GM12872 (cell line): ENCODE data around the gene NCAPH2.

Source experiments
- TF ChIP-seq, protein P1 (sequence below): IDR thresholded peaks from 3 replicates; pipeline ENCODE4 v1.5.1; 2011; ENCODE audit warnings: low read depth, mild to moderate bottlenecking, low read length, moderate library complexity; ENCODE audit not compliant: insufficient read depth

NCAPH2 gene

GRCh38 chr22:50528682-50529415 is 20.8 kb downstream of the NCAPH2 start:
- TF ChIP-seq, protein P1, sequence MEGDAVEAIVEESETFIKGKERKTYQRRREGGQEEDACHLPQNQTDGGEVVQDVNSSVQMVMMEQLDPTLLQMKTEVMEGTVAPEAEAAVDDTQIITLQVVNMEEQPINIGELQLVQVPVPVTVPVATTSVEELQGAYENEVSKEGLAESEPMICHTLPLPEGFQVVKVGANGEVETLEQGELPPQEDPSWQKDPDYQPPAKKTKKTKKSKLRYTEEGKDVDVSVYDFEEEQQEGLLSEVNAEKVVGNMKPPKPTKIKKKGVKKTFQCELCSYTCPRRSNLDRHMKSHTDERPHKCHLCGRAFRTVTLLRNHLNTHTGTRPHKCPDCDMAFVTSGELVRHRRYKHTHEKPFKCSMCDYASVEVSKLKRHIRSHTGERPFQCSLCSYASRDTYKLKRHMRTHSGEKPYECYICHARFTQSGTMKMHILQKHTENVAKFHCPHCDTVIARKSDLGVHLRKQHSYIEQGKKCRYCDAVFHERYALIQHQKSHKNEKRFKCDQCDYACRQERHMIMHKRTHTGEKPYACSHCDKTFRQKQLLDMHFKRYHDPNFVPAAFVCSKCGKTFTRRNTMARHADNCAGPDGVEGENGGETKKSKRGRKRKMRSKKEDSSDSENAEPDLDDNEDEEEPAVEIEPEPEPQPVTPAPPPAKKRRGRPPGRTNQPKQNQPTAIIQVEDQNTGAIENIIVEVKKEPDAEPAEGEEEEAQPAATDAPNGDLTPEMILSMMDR: no peak

- TF ChIP-seq, protein P1: no peak
Measured at GRCh38 chr22:50529416-50529896, 21.4 kb downstream of the NCAPH2 start.

DNA sequence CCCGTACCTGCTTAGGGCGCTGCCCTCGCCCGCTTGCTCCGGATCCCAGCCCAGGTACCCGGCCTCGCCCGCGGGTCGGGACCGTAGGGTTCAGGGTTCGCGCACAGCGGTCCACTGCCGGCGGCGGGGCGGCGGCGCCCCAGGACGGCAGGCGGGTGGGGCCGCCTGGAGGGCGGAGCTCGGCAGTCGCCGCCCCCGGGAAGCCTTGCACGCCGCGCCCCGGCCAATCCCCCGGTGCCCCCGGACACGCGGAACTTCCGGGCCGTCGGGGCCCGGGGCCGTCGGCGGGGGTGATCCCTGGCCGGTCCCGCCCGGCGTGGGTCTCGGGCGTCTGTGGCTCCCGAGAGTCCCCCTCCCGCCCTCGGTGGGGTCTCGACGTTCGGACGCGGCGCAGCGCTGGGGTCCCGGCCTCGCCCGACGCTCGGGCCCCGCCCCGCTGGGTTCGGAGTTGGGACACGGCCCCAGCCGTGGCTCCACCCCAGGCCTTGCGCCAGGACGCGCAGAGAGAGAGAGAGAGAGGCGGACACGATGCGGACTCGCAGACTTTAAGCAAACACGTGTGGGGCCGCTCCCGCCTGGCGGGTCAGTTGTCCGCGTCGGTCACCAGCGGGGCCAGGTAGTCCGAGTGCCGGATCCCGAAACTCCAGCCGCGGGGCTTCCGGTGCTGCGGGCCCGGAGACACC is 22.0 kb downstream of the NCAPH2 start, which contains the start of gene TYMP:
Gene TYMP, minus strand, starts transcription at position 116 of the 683 bp plus-strand sequence. CDS start 303 bp downstream, outside the sequence.
- TF ChIP-seq, protein P1: no peak

GRCh38 chr22:50530580-50530876 is 22.5 kb downstream of the NCAPH2 start:
- TF ChIP-seq, protein P1: no peak

DNA sequence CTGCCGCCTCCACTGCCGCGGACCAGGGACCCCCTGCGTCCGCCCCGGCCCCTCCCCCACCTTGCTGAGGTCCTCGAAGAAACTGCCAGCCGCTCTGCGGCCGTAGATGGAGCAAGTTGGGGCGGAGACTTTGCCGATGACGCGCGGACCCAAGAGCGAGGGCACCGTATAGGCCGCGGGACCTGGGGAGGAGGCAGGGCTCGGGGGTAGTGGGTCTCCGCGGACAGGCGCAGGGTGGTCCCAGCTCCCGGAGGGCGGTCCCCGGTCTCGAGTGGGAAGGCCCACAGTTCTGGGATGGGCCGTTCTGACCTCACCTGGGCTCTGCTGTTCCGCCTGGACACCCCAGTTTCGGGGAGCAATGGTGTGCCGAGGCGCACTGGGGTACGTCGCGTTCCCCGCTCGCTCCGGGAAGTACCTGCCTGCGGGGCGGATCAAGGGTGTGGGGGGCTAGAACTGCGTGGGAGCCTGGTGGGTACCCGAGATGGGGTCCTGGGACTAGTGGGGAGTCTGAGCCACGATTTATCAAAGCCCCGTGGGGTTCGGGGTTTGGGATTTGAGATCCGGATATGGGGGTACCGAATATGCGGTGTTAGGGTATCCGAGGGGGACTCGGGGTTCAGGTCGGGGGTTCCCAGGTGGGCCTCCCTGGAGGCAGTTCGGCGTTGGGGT is 23.0 kb downstream of the NCAPH2 start:
- TF ChIP-seq, protein P1: no peak

DNA sequence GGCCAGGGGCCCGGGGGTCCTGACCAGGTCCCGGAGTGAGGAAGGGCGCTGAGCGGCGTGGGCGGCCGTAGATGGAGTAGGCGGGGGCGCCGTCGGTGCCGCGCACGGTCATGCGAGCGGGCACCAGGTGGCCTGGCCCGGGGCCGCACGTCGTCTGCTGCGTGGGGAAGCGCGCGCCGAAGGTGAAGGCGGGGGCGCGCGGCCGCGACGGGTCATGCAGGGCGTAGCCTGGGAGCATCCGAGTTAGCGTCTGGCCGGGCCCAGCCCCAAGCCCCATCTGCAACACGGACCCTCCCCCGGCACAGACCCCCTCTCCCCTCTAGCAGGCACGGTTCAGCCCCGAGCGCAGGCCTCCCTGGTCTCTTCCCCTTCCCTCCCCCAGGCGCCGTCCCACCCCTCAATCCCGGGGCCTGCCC is 23.5 kb downstream of the NCAPH2 start:
- TF ChIP-seq, protein P1: no peak

DNA sequence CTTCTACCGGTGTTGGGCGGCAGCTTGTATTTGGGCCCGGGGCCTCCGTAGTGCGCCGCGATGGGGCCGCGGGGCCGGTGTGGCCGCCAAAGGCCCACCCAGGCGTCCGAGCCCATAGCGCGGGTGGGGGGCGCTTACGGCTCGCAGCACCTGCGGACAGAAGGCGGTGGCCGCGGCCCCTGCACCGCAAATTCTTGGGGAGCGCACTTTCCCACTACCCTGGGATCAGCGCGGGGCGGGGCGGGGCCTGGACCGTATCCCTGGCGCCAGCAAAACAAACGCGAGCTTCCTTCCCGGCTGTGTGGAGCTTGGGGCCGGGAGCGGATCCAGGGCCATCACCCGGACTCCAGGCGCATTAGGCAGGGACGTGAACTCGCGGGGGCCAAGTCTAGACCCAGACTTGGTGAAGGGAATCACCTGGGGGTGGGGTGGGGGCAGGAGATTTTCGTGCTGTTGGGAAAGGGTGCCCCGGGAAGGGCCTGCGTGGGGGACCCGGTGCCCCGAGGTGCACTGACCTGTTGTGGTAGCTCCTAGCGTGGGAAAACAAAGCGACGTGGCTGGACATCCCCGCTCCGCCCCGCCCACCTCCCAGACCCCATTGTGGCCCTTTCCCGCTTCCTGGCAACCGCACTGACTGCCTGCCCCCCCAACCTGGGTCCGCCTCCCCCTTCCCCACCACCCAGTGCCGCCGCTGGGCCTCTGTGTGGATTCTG is 24.1 kb downstream of the NCAPH2 start:
- TF ChIP-seq, protein P1: no peak
